GM12891 (cell line): ENCODE measurements around the gene CAMTA1.

Experiments used
- POLR2A ChIP-seq: IDR thresholded peaks from 2 replicates; pipeline ENCODE4 v1.6.1; 2011; ENCODE audit warnings: low read depth, low read length, control low read depth
- POLR2AphosphoS5 ChIP-seq: IDR thresholded peaks from 2 replicates; pipeline ENCODE4 v1.6.1; 2011; ENCODE audit warnings: low read depth, low read length, control low read depth

DNA sequence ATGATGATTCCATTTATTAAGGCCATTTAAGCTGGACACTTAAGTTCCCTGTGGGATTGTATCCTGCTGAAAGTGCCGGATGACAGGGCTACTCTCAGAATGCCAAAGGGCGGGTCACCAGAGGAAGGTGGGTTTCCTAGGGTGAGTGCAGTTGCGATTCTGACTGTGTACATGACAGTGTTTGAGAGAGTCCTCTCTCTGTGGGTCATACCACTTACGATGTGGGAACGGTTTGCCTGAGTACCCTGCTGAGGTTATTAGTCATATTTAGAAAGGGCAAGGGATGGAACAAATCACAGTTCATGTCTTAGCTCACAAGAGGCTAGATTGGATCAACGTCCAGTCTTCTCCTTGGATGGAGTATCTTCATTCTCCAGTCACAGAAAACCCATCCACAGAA lies 461.9 kb downstream of the CAMTA1 start:
- no peak for TF ChIP-seq POLR2A
- TF ChIP-seq POLR2AphosphoS5, result no peak
